IPS DF 4.7 (cell line): ENCODE results near the gene C6orf132.
"Not testable (repeated sequence)": the region's sequence is repeated elsewhere in the genome, so short reads cannot be mapped to it uniquely, and the experiment has no call there.

Experiments used
- DNase-seq: peaks from one replicate; pipeline ENCODE4 v3.0.0-alpha.2; 2013; ENCODE audit warnings: low spot score; ENCODE audit errors: extremely low read depth

The C6orf132 gene

DNA sequence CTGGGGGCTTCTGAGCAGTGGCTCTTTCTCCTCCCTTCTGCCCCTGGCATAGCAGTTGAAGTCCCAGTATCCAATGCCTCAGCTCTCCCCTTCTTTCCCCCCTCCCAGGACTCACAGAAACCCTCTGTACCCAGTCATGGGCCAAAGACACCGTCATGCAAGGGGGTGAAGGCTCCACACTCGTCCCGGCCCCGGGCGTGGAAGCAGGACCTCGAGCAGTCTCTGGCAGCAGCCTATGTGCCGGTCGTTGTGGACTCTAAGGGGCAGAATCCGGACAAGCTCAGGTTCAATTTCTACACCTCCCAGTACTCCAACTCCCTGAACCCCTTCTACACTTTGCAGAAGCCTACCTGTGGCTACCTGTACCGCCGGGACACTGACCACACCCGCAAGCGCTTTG, 20.4 kb upstream of the C6orf132 start:
- no peak for DNase-seq

DNA sequence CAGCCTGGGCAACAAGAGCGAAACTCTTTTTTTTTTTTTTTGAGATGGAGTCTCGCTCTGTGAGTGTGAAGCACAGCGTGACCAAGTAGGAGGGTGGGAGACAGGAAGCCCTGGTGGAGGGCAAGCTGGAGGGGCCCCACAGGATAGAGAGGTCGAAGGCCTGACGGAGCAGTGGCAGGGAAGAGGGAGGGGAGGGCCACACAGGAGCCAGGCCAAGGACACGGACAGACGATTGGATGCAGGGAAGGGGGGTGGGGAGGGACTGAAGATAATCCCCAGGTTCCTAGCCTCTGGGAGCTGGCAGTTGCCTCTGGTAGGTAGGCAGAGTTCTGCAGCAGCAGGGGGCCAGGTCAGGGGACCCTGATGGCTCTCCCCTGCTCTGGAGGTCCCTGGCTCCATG, 20.0 kb upstream of the C6orf132 start:
- DNase-seq, result no peak

DNA sequence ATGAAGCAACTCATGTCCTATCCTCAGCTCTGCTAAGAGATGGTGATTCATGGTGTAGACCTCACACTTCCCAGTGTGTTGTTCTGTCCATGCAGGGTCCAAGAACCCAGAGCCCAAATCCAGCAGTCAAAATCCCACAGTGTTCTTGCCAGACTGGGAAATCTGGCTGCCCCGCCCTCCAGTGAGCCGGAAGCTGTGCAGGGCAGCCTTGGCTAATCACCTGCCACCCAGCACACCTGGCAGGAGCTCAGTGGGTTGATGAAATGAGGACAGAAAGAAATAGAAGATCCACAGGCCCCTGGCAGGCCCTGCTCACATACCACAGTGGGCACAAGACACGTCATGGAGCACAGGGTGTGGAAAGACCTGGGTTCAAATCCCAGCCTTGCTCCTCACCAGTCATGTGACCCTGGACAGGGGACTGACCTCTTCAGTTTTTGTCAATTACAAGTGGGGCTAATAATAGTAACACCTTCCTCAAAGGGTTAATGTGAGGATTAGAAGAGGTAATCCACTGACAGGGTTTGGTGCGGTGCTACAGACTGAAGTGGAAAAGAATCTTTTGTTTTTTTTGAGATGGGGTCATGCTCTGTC, 17.1 kb upstream of the C6orf132 start:
- no peak for DNase-seq

DNA sequence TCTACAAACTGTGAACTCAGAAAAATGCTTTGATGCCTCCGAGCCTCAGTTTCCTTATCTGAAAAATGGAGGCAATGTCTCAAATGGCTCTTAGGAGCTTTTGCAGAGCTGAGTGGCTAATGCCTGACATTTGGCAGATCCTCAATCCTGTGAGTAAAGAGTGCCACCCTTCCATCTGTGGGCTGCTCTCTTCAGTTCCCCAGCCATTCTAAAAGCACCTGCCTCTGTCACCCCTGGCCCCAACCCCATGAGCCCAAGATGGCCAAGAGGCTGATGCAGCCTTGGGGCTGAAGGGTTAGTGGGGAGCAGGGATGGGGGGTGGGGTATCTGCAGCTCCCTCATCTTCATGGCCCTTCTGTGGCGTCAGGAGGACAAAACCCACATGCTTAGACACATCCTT, 16.2 kb upstream of the C6orf132 start:
- DNase-seq, result no peak

DNA sequence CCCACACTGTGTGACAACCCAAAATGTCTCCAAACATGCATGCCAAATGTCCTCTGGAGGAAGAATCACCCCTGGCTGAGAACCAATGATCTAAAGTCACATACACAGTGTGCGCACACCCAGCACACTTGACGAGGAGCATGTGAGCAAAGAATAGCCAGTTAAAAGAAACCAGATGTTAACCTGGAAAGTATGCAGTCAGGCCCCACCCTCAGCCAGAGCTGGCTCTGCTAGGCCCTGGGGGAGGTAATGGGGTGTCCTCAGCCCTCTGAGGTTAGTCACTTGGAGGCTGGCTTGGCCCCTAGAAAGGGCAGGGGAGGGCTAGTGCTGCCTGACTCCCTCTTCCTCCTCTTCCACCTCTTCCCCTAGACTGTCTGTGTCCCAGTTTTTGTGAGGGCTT, 15.6 kb upstream of the C6orf132 start:
- no peak for DNase-seq

DNA sequence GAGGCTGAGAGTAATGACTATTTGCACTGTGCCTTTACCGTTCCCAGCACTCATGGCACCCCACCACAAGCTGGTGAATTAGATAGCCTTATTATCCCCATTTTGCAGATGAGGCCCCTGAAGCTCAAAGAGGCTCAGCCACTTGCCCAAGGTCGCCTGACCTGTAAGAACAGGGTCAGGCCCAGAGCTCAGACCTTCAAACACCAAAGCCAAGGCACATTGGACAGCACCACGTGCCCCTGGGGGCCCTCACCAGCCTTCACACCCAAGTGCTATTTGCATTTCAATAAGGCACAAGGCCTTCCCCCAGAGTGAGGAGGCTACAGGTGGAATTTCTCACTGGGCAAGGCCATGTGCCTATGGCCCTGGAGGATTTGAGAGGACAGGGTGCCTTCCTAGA, 14.2 kb upstream of the C6orf132 start:
- no peak for DNase-seq

DNA sequence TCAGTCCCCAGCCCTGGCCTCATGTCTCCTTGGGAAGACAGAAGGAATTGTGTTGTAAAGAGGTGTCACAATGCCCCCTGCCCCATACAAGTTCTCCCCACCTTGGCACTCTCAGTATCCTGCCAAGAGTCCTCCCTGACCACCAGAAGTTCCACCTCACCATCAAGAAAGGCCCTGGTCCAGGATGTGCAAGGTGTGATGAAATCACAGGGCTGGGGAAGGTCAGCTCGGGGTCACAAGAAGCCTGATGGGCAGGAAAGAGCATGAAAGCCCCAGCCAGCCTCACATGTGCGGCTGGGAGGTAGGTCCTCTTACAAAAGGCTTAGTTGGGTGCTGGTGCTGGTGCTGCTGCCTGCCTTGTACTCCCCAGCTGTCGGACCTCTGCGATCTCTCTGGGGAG, 12.9 kb upstream of the C6orf132 start:
- no peak for DNase-seq

DNA sequence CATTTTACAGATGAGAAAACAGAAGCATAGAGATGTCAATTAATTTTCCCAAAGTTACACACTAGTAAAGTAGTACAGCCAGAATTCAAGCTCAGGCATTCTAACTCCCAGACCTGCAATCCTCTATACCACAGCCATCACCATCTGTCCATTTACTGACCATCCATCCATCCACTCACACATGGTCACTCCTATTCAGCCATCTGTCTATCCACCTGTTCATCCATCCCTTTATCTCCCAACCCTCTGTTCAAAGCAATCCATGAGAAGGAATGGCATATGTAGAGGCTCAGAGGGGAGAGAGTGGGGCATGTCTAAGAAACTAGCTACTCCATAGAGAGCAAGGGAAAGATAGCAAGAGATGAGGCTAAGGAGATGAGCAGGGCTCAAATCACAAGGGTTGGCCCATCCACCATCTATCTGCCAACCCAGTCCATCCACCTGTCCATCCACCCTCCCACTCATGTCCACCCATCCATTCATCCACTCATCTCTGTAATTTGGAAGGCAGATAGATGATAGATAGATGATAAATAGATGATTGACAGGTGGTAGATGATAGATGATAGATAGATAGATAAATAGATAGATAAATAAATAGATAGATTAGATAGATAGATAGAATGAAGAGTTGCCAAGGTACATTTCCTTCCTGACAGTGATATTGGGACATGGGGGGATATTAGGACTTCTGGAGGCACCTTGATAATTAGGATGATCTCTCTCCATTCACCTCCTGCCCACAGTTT, 12.2 kb upstream of the C6orf132 start:
- DNase-seq, result no peak

DNA sequence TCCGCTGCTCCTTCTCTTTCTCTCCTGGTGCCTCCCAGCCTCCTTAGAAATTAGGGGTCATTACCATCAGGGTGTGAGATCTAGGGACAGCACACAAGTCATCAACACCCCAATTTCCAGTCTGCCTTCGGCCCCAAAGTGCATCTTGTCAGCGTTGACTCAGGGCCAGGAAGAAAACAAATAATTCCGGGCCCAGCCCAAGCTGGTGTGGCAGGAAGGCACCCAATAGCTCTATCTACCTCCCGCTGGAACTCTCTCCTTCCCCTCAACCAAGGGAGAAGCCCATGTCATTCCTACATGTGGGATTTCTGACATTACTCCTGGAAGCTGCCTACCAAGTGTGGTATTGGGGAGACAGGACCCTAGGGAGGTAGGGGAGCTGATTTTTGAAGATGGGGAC, 11.5 kb upstream of the C6orf132 start:
- DNase-seq, result no peak

DNA sequence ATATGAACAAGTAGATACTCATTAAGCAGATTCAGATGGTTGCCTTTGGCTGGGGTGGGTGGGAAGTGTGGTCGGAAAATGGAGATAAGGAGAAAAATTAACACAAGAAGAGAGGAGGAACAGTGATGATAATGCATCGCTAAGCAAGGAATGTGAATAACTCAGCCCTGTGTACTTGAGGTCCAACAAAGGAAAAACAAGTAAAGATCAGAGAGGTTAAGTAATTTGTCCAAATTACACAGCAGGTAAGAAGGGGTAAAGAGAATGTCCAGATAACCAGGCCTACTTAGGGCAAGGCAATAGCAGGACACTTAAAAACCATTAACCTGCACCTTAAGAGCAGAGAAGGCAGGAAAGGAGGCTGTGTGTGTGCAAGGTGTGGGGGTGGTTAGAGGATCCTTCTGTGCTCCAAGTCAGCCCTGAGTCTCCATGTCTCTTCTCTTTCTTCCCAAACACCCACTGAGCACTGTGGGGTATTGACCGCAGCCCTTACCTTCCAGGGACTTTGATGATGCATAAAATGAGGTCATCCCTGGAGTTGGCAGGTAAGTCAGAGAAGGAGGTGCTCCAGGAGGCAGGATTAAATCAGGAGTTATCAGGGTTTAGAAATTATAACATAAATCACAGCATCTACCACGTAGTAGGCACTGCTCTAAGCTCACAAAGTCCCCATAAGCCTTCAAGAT, 10.3 kb upstream of the C6orf132 start:
- DNase-seq, result not testable (repeated sequence)

DNA sequence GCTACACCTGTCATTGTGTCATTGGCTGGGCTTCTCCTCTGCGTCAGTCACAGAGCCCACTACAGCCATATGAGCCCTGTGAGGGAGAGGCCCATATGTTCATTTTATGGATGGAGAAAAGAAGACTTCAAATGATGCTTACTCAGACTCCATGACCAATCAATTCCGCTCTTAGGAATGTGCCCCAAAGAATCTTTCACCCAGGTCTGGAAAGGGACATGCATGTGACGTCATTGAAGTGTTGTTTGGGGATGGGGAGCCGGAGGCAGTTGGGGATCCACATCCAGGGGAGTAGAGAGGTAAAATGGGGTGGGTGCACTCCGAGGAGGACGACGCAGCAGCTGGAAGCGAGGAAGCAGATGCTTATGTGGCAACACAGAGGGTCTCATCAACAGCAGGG, 9.6 kb upstream of the C6orf132 start:
- DNase-seq, result no peak

DNA sequence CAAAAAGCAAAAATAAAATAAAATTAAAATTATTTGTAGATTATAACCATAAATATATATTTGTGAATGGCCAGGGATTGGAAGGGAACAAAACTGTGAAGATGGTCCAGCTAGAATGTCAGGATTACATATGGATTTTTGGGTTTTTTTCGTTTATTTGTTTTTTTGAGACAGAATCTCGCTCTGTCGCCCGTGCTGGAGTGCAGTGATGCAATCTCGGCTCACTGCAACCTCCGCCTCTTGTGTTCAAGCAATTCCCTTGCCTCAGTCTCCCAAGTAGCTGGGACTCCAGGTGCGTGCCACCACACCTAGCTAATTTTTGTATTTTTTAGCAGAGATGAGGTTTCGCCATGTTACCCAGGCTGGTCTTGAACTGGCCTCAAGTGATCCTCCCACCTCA, 7.8 kb upstream of the C6orf132 start:
- no peak for DNase-seq

DNA sequence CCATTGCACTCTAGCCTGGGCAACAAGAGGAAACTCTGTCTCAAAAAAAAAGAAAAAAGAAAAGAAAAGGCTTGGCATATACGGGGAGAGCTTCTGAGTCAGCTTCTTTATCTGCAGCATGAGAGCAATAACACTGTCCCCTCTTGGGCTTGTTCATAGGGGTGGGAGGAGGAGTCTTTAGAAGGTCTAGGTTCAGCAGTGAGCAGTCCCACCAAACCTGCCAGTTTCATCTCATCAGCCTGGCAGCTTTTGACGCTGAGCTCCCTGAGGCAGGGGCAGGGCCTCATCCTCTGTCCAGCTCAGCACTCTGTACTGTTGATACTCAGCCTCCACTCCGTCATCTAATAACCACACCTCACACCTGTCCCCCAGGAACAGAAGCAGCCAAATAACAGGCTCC, 5.6 kb upstream of the C6orf132 start:
- DNase-seq, result no peak

DNA sequence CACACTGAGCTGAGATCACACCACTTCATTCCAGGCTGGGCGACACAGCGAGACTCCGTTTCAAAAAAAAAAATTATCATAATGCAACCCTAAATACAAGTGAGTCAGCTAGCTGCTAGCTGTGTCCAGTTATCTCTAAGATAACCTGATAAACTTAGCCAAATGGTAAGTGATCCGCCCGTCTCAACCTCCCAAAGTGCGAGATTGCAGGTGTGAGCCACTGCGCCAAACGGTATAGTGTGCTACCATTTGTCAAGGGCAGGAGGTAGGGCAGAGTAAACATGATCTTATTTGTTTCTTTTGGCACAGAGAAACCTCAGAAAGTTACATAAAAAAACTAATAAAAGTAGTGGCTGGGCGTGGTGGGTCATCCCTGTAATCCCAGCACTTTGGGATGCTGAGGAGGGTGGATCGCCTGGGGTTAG, 4.7 kb upstream of the C6orf132 start:
- no peak for DNase-seq

DNA sequence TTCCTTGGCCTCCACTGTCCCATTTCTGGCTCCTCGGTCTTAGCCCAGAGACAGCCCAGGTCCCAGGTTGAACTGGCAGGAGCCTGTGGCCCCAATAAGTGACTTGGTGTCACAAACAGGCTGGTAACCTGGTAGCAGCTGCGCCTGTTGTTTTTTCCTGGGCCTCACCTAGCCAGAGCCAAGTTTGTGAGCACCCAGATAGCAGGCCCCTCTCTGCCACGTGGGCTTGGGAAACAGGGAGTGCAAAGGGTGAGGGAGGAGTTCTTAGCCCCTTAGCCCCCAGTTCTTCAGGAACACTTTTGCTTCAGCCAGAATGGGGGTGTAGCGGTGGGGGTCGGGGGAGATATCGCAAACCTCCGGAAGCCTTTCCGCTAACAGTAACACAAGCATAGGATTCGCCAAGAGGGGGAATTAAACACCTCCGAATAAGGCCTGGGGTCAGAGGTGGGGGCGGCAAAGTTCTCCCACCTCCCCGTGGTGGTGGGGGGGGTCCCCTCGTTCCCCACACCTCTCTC, 760 bp downstream of the C6orf132 start:
- no peak for DNase-seq

DNA sequence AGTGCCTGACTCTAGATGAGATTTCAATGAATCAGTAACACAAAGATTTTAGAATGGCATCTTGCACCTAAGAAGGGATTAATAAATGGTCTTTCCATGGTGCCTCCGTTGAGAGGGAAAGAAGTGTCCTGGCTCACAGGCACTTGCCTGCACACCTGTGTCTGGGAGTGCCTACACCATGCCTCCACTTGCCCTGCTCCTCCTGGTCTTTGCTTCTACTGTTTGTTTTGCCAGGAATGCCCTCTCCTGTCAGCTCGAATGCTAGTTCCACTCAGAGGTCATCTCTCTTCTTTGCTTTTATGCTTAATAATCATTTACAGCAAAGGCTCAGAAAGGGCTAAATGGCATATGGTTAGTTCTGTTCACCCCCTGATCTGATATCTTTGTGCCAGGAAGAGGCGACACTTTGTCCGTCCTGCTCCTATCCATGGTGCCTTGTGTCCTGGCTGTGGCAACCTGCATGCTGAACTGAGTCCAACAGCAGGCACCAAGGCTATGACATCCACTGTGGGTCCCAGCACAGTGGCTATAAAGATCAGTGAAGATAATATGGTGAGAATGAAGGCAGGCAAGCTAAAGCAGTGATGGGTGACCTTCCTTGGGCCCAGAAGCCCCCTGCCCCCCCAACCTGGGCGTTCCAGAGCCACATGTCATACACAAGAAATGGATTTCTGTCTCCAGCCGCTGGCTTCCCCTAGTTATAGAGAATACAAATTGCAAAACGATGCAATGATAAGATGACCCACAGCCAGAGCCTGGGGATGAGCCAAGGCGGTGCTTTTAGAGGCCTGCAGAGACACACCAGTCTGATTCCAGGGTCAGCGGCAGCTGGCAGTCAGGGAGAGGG, 1.4 kb downstream of the C6orf132 start:
- no peak for DNase-seq

DNA sequence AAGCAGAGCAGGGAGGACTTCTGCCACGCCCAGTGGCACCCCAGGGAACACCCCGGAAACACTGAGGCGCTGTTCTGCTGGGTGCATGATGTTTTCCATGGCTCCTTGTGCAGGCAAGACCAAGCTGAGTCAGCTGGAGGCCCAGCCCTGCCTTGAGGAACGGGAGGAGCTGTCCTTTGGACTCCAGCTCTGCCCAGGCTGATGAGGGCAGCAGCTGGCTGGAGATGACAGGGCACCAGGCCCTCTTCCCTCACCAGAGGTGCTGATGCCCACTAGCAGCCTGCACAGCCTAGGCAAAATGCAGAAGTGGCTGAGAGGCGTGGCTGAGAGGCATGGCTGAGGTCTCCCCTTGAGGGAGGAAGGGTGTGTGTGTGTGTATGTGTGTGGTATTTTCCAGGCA, 2.4 kb downstream of the C6orf132 start:
- no peak for DNase-seq

DNA sequence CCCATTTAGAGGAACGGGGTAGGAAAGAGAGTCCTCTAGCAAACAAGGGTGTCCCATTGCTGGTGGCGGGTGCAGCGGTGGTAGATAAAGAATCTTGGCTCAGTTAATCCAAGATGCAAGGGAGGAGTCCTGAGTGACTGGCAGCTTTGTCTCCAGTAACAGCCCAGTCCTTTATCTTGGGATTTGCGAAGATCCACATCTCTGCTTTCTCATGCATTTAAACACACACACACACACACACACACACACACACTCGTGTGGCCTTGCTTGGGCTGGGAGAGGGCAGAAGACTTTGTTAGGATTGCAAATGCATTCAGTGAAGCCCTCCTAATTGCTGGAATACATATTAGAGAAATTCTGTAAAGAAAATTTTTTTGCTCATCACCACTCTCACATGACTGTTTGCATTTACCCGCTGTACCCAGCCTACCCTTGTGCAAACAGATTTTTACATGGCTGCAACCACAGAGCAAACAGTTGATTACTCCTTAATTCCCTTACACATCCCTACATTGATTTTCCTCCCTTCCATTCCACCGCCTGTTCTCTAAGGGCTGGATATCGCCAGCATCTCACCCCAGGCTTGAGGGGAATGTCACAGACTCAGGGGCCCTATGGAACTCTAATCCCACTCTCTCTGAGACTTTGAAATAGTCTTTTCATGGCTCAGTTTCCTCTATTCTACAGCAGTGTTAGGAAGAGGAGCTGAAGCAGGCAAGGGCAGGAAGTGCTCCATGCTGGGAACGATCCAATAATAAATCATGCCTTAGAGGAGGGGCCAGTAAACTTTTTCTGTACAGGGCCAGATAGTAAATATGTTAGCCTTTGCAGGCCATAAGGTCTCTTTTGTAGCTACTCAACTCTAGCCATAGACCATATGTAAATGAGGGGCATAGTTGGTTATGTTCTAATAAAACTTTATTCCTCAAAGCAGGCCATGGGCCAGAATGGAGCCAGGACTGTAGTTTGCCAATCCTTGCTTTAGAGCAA, 3.5 kb downstream of the C6orf132 start:
- DNase-seq, result no peak

DNA sequence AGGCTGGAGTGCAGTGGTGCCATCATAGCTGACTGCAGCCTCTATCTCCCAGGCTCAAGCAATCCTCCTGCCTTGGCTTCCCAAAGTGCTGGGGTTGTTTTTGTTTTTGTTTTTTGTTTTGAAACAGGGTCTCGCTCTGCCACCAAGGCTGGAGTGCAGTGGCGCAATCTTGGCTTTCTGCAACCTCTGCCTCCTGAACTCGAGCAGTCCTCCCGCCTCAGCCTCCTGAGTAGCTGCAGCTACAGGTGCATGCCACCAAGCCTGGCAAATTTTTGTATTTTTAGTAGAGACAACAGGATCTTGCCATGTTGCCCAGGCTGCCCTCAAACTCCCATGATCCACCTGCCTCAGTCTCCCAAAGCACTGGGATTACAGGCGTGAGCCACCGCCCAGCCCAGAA, 4.2 kb downstream of the C6orf132 start:
- no peak for DNase-seq

DNA sequence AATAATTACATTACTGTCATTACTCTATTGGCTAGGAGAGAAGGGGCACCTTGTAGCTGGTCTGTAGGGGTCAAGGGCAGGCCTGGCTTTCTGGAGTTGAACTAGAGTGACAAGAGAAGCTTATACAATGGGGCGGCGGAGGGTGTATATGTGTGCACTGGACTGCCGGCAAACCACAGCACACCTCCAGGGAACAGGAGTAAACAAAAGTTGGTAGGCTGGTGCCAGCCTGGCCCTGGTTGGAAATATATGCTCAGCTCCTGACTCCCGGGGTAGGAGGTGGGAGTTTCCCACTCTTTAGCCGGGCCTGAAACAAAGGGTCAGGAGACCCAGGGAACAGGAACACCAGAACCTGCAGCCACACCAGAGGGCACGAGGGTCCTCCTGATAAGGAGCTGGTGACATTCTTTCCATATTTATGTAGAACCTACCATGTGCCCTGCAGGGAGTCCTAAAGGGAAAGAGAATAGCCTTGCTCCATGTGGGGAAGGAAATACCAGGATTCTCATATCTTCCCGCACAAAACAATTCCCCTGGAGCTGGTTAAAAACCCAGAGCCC, 5.1 kb downstream of the C6orf132 start:
- DNase-seq, result no peak
